Measurements from ENCODE around the gene ARHGDIG. TPM values are rescaled to one million over a fixed set of nuclear protein-coding genes. Genes with fewer than 3 reads are reported as not detected.

ARHGDIG gene
- total and polyA plus RNA-seq, 2 experiments from 2014 or later: 3.1 to 6.5 TPM

DNA sequence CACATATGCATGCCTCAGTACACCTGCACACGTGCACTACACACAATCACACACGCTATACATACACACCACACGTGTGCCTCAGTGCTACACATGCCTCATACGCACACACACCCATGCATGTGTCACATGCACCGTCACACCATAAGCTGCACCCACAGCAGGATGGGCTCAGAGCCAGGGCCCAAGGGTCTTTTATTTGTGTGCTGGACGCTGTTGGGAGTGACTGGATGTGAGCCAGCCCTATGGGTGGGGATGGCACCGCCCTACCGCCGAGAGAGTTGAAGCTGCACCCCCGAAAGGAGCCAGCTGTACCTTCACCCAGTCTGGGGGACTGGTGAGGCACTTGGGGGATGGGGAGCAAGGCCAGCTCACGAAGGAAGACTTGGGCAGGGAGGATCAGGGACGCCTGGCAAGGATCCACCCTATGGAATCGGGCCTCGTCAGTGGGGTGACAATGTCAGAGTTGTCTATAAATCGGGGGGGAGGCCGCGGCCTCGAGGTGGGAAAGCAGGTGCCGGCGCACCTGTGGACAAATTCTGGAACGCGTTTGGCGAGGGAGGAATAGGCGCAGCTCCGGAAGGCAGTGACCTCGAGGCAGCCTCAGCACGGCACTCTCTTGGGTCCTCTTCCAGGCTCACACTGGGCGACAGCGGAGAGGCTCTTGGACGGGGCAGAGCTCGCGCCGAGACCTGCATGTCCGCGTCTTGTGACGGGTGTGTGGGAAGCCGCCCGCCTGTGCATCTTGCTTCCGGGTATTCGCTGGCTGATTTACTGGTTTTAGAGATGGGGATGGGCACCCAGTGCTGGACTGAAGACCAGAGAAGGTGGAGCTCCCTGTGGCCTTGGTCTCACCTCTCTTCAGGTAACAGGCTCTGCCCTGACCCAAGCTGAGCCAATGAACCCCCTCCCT, 12.0 kb upstream of the ARHGDIG start:
- Histone ChIP-seq H3K4me3 (no peak overlapping the region), H3K27me3 (no peaks in the 10 kb centered on the region), H3K4me1 (ENCODE audit: low read depth) (no peaks in the 10 kb centered on the region), H3K27ac (no peak overlapping the region), H3K9me3 (ENCODE audit: low read depth) (no peaks in the 10 kb centered on the region), H3K36me3 (peaks cover 9% of the 10 kb centered on the region)
- TF ChIP-seq, protein P1, sequence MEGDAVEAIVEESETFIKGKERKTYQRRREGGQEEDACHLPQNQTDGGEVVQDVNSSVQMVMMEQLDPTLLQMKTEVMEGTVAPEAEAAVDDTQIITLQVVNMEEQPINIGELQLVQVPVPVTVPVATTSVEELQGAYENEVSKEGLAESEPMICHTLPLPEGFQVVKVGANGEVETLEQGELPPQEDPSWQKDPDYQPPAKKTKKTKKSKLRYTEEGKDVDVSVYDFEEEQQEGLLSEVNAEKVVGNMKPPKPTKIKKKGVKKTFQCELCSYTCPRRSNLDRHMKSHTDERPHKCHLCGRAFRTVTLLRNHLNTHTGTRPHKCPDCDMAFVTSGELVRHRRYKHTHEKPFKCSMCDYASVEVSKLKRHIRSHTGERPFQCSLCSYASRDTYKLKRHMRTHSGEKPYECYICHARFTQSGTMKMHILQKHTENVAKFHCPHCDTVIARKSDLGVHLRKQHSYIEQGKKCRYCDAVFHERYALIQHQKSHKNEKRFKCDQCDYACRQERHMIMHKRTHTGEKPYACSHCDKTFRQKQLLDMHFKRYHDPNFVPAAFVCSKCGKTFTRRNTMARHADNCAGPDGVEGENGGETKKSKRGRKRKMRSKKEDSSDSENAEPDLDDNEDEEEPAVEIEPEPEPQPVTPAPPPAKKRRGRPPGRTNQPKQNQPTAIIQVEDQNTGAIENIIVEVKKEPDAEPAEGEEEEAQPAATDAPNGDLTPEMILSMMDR (IDR thresholded peaks at IDR 0.05; ENCODE audit: low read depth, low read length): no peak
- DNase-seq (ENCODE audit: low read depth in 1 of 2, low spot score in 1 of 2): no peak

DNA sequence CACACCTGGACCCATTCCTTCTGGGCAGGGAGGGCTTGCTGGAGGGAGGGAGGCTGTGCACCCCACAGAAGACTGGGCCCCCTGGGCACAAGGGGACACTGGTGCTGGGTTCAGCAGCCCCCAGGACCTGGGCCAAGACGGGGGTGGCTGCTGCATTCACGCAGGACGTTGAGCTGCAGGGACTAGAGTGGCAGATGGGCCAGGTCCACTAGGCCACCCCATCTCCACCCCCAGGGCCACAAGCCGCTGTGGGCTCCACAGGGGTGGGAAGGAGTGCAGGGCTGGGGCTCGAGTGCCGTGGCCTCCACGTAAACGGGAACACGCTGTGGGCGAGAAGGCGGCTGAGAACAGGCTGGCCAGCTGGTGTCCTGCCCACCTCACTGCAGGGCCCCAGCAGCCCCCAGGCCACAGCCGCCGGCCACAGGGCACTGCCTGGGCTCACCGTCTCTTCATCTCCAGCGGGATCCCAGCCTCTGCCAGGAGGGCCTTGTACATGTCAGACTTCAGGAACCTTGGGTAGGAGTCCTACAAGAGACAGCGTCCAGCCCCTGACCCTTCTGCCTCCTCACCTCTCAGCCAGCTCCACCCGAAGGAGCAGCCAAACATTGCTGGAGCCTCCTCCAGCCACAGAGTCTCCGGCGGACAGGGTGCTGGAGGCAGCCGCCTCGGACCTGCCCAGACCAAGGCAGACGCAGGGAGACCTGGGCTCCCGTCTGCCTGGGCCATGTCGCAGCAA, 11.2 kb upstream of the ARHGDIG start:
- no peaks in the 10 kb centered on the region for H3K4me1 ChIP-seq (ENCODE audit: low read depth)
- no peak overlapping the region for H3K4me3 ChIP-seq
- H3K27ac ChIP-seq: no peak overlapping the region
- TF ChIP-seq, protein P1 (IDR thresholded peaks at IDR 0.05; ENCODE audit: low read depth, low read length): no peak
- DNase-seq (ENCODE audit: low read depth in 1 of 2, low spot score in 1 of 2): no peak
- H3K36me3 ChIP-seq: peaks cover 4% of the 10 kb centered on the region
- H3K9me3 ChIP-seq (ENCODE audit: low read depth): no peaks in the 10 kb centered on the region
- H3K27me3 ChIP-seq: peaks cover 6% of the 10 kb centered on the region

DNA sequence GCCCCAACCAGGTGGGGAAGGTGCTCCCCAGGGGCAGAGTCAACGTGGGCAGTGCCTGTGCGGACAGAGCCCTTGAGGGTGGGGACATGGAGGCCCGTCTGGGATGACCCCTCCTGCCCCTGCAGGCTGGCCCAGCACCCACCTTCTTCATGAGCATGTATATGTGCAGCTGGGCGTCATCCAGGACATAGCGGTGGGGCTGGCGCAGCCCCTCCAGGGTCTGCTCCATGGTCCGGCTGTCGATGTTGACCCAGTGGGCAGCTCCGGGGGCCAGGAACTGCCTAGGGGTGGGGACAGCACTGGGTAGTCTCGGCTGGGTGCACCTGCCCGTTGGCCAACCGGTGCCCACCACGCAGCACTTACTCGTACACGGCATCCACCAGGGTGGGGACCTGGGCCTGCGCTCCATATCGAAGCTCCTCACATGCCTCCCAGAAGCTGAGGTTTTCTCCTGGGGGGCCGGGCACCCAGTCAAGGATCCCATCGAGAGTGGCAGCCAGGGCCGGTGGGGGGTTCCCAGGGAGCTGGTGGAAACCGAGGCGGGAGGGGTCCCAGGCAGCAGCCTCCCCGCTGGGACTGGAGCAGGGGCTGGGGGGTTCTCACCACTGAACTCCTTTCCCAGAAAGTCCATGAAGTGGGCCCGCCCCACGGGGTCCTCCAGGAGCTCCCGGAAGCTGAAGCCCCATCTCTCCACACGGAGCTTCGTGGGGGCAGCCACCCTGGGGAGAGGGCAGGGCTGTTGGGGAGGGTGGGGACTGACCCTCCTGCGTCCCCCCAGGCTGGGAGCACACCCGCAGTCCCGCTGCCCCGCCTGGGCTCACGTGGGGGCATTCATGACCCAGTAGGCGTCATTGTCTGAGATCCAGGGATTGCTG, 9.8 kb upstream of the ARHGDIG start:
- TF ChIP-seq, protein P1 (IDR thresholded peaks at IDR 0.05; ENCODE audit: low read depth, low read length): no peak
- Histone ChIP-seq H3K27ac (no peak overlapping the region), H3K4me1 (ENCODE audit: low read depth) (no peaks in the 10 kb centered on the region), H3K36me3 (no peaks in the 10 kb centered on the region), H3K27me3 (peaks cover 20% of the 10 kb centered on the region), H3K4me3 (no peak overlapping the region), H3K9me3 (ENCODE audit: low read depth) (no peaks in the 10 kb centered on the region)
- DNase-seq (ENCODE audit: low read depth in 1 of 2, low spot score in 1 of 2): no peak

DNA sequence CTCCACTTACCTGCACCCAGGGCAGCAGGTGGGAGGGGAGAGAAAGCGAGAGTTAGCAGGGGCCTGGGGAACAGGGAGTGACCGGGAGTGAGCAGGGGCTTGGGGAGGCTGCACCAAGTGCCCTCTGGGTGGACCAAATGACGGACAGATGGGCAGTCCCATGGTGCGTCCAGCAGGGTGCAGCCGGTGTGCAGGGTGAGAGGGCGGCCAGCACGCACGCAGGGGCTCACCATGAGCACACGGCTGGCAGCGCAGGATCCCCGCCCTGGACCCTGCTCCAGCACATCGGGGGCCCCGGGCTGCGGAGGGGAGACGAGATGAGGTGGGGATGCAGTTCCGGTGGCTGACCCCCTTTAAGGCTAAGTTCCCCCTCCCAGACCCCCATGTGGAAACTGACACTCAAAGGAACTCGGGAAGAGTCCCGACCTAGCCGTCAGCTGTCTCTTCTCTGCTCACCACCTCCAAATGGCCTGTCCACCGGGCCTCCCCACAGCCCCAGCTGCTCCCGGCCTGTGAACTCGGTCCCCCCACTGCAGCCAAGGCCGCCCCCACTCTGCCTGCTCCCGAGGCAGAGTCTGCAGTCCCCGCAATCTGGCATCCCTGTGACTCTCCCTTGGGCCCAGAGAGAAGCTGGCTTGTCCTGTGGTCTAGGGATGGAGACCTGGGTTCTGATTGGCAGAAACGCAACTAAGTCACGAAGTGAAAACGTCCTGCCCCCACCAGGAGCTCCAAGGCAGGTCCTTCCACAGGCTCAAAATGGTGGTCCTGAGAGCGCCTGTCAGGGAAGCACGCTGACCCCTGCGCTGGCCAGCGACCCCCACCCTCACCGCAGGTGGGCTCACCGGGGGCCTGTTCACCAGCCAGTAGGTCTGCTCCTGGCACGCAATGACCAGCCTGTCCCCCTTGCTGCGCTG, 7.5 kb upstream of the ARHGDIG start:
- H3K27me3 ChIP-seq: peaks cover 37% of the 10 kb centered on the region
- DNase-seq (ENCODE audit: low read depth in 1 of 2, low spot score in 1 of 2): no peak
- no peaks in the 10 kb centered on the region for H3K36me3 ChIP-seq
- TF ChIP-seq, protein P1 (IDR thresholded peaks at IDR 0.05; ENCODE audit: low read depth, low read length): no peak
- no peaks in the 10 kb centered on the region for H3K9me3 ChIP-seq (ENCODE audit: low read depth)
- no peaks in the 10 kb centered on the region for H3K4me1 ChIP-seq (ENCODE audit: low read depth)
- H3K27ac ChIP-seq: no peak overlapping the region
- no peak overlapping the region for H3K4me3 ChIP-seq
